Osteoblast (primary cell): Measurements from ENCODE around the gene CPZ. TPM values are rescaled to one million over a fixed set of nuclear protein-coding genes. Genes with fewer than 3 reads are reported as not detected.

Experiments
- DNase-seq: peaks from one replicate; pipeline ENCODE4 v3.0.0; 2011; ENCODE audit warnings: low spot score, mixed read lengths; ENCODE audit not compliant: insufficient read length; ENCODE audit errors: missing footprints
- H2AFZ ChIP-seq: 2 replicates; pipeline ENCODE4 v1.6.0; 2011; ENCODE audit warnings: mild to moderate bottlenecking, low read length
- H3K27ac ChIP-seq: 2 replicates; pipeline ENCODE4 v1.5.1; 2011; ENCODE audit warnings: mild to moderate bottlenecking, low read depth, low read length, moderate library complexity
- H3K27me3 ChIP-seq: 2 replicates; pipeline ENCODE4 v1.6.0; 2012; ENCODE audit warnings: mild to moderate bottlenecking, control low read depth, inconsistent platforms, low read length, moderate library complexity; ENCODE audit not compliant: insufficient read depth
- H3K36me3 ChIP-seq: 2 replicates; pipeline ENCODE4 v1.5.1; 2011; ENCODE audit warnings: mild to moderate bottlenecking, low read length, control low read depth, moderate library complexity; ENCODE audit not compliant: insufficient read depth
- H3K4me1 ChIP-seq: 2 replicates; pipeline ENCODE4 v1.5.1; 2011; ENCODE audit warnings: mild to moderate bottlenecking, low read length, control low read depth, moderate library complexity; ENCODE audit not compliant: insufficient read depth
- H3K4me2 ChIP-seq: 2 replicates; pipeline ENCODE4 v1.6.0; 2011; ENCODE audit warnings: mild to moderate bottlenecking, low read length; ENCODE audit not compliant: insufficient read depth
- H3K4me3 ChIP-seq: fragments of 200-600 bp; sonication (generic); 3 replicates; pipeline ENCODE4 v1.5.1; 2012; ENCODE audit warnings: mild to moderate bottlenecking, low read length, inconsistent platforms; ENCODE audit not compliant: insufficient read depth
- H3K79me2 ChIP-seq: 2 replicates; pipeline ENCODE4 v1.6.0; 2012; ENCODE audit warnings: mild to moderate bottlenecking, low read length, control low read depth, inconsistent platforms; ENCODE audit not compliant: insufficient read depth
- H3K9me3 ChIP-seq: 2 replicates; pipeline ENCODE4 v1.5.1; 2011; ENCODE audit warnings: low read depth, low read length, control low read depth
- H4K20me1 ChIP-seq: 2 replicates; pipeline ENCODE4 v1.6.0; 2012; ENCODE audit warnings: mild to moderate bottlenecking, low read length, control low read depth; ENCODE audit not compliant: insufficient read depth
- CTCF ChIP-seq: IDR thresholded peaks from 2 replicates; pipeline ENCODE4 v1.5.1; 2011; ENCODE audit warnings: mild to moderate bottlenecking, low read depth, low read length, moderate library complexity; ENCODE audit errors: extremely low read depth
- total RNA-seq: library from RNA; depleted of rRNA; stranded (reverse); fragments of >200 nt; gene quantifications from 2 replicates; pipeline ENCODE4 v1.2.3, GENCODE V29; 2012

Gene CPZ
- total RNA-seq, 1 donor: 44.5 TPM

DNA sequence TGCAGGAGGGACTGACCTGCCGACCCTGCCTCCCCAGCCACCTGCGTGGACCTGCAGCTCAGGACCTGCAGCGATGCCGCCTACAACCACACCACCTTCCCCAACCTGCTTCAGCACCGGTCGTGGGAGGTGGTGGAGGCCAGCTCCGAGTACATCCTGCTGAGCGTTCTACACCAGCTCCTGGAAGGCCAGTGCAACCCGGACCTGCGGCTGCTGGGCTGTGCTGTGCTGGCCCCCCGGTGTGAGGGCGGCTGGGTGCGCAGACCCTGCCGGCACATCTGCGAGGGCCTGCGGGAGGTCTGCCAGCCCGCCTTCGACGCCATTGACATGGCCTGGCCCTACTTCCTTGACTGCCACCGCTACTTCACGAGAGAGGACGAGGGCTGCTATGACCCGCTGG lies 8.5 kb downstream of the CPZ start:
- peaks cover 56% of the 10 kb centered on the region for H4K20me1 ChIP-seq
- H3K4me2 ChIP-seq: no peak overlapping the region
- no peak overlapping the region for H3K27ac ChIP-seq
- no peaks in the 10 kb centered on the region for H3K9me3 ChIP-seq
- no peak overlapping the region for H3K4me3 ChIP-seq
- H3K79me2 ChIP-seq: no peaks in the 10 kb centered on the region
- H3K4me1 ChIP-seq: peaks cover 3% of the 10 kb centered on the region
- peaks cover 5% of the 10 kb centered on the region for H3K36me3 ChIP-seq
- TF ChIP-seq CTCF: no peak
- DNase-seq: no peak
- H2AFZ ChIP-seq: no peak overlapping the region
- H3K27me3 ChIP-seq: peaks cover 5% of the 10 kb centered on the region

DNA sequence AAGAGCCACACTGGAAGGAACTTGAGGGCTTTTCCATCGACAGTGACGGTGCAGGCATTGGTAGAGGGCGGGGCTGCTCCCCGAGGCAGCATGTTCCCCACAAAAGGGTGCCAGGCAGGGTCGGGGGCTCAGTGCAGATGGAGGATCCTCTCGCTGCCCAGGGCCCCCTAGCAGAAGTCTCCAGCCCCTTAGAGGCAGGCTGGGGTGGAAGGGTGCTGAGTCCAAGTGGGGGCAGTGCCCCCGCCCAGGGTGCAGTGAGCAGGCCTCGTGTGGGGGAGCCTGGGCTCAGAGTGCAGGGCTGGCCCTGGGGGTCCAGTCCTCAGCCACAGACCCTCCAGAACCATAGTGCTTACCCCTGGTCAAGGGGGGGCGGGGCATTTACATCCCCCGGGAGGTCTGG lies 9.0 kb downstream of the CPZ start:
- Histone ChIP-seq H3K4me2 (no peak overlapping the region), H3K4me3 (no peak overlapping the region), H3K4me1 (peaks cover 3% of the 10 kb centered on the region), H4K20me1 (peaks cover 57% of the 10 kb centered on the region), H3K79me2 (no peaks in the 10 kb centered on the region), H3K27me3 (peaks cover 5% of the 10 kb centered on the region), H3K27ac (no peak overlapping the region), H3K9me3 (no peaks in the 10 kb centered on the region), H3K36me3 (peaks cover 8% of the 10 kb centered on the region), H2AFZ (no peak overlapping the region)
- no peak for TF ChIP-seq CTCF
- DNase-seq: no peak

GRCh38 chr4:8602686-8603430 lies 10.3 kb downstream of the CPZ start:
- Histone ChIP-seq H3K4me1 (peaks cover 3% of the 10 kb centered on the region), H2AFZ (no peak overlapping the region), H3K79me2 (no peaks in the 10 kb centered on the region), H4K20me1 (peaks cover 57% of the 10 kb centered on the region), H3K9me3 (no peaks in the 10 kb centered on the region), H3K27ac (no peak overlapping the region), H3K4me3 (no peak overlapping the region), H3K36me3 (peaks cover 10% of the 10 kb centered on the region), H3K27me3 (peaks cover 5% of the 10 kb centered on the region), H3K4me2 (no peak overlapping the region)
- no peak for TF ChIP-seq CTCF
- DNase-seq: no peak

GRCh38 chr4:8603931-8604330 lies 11.4 kb downstream of the CPZ start:
- Histone ChIP-seq H2AFZ (no peak overlapping the region), H3K36me3 (peaks cover 10% of the 10 kb centered on the region), H3K9me3 (no peaks in the 10 kb centered on the region), H3K27ac (no peak overlapping the region), H3K27me3 (peaks cover 5% of the 10 kb centered on the region), H3K4me2 (no peak overlapping the region), H3K4me3 (no peak overlapping the region), H3K4me1 (peaks cover 3% of the 10 kb centered on the region), H4K20me1 (peaks cover 58% of the 10 kb centered on the region), H3K79me2 (no peaks in the 10 kb centered on the region)
- no peak for TF ChIP-seq CTCF
- no peak for DNase-seq
